HEK293T (cell line): ENCODE measurements around the gene LRRC55.

Experiments
- ARNT ChIP-seq: fragments of 450-650 bp; IDR thresholded peaks from 2 replicates; pipeline ENCODE4 v1.6.1; 2017; ENCODE audit warnings: mild to moderate bottlenecking
- BHLHE40 ChIP-seq: fragments of 450-650 bp; IDR thresholded peaks from 2 replicates; pipeline ENCODE4 v1.6.1; 2016; ENCODE audit warnings: mild to moderate bottlenecking, moderate library complexity, borderline replicate concordance
- ELF4 ChIP-seq: fragments of 450-650 bp; IDR thresholded peaks from 2 replicates; pipeline ENCODE4 v1.6.1; 2017; ENCODE audit warnings: antibody characterized with exemption
- FOXA1 ChIP-seq: fragments of 450-650 bp; IDR thresholded peaks from 2 replicates; pipeline ENCODE4 v1.6.1; 2016; ENCODE audit warnings: mild to moderate bottlenecking
- FOXK2 ChIP-seq: fragments of 450-650 bp; IDR thresholded peaks from 2 replicates; pipeline ENCODE4 v1.6.1; 2016; ENCODE audit warnings: mild to moderate bottlenecking
- HDGF ChIP-seq: fragments of 450-650 bp; IDR thresholded peaks from 2 replicates; pipeline ENCODE4 v1.6.1; 2017; ENCODE audit warnings: antibody characterized with exemption, borderline replicate concordance
- LEF1 ChIP-seq: fragments of 450-650 bp; IDR thresholded peaks from 2 replicates; pipeline ENCODE4 v1.6.1; 2017; ENCODE audit warnings: mild to moderate bottlenecking, borderline replicate concordance
- NFRKB ChIP-seq: fragments of 450-650 bp; IDR thresholded peaks from 2 replicates; pipeline ENCODE4 v1.6.1; 2016; ENCODE audit warnings: mild to moderate bottlenecking, moderate library complexity
- PKNOX1 ChIP-seq: fragments of 450-650 bp; IDR thresholded peaks from 2 replicates; pipeline ENCODE4 v1.6.1; 2016
- SP1 ChIP-seq: fragments of 450-650 bp; IDR thresholded peaks from 2 replicates; pipeline ENCODE4 v1.6.1; 2017
- SUZ12 ChIP-seq: fragments of 450-650 bp; IDR thresholded peaks from 2 replicates; pipeline ENCODE4 v1.6.1; 2016; ENCODE audit warnings: mild to moderate bottlenecking
- TARDBP ChIP-seq: fragments of 450-650 bp; IDR thresholded peaks from 2 replicates; pipeline ENCODE4 v1.6.1; 2016

GRCh38 chr11:57174656-57175055 lies 7.1 kb upstream of the LRRC55 start:
- TF ChIP-seq ARNT (no peak), FOXK2 (no peak), SP1 (no peak), TARDBP (no peak), BHLHE40 (no peak), FOXA1 (no peak), ELF4 (no peak), SUZ12 (no peak), LEF1 (no peak), PKNOX1 (no peak), NFRKB (no peak), HDGF (no peak)
